Upper lobe of right lung (tissue), 1 donor: Measurements from ENCODE around the gene KCNQ4. TPM values are rescaled to one million over a fixed set of nuclear protein-coding genes. Genes with fewer than 3 reads are reported as not detected.

Experiments used
- ATAC-seq: fragments of 200-7000 bp; cut with Tn5 transposase; one replicate; pipeline ENCODE4 v1.9.1; 2020; ENCODE audit warnings: mild to moderate bottlenecking, moderate library complexity
- DNase-seq: peaks from one replicate; pipeline ENCODE4 v3.0.0-alpha.2; 2020
- H3K27ac ChIP-seq: fragments of 200-600 bp; one replicate; pipeline ENCODE4 v1.8.0; 2022
- H3K27me3 ChIP-seq: fragments of 200-600 bp; one replicate; pipeline ENCODE4 v1.8.0; 2022; ENCODE audit warnings: mild to moderate bottlenecking
- H3K36me3 ChIP-seq: fragments of 200-600 bp; one replicate; pipeline ENCODE4 v1.8.0; 2022
- H3K4me1 ChIP-seq: fragments of 200-600 bp; one replicate; pipeline ENCODE4 v1.8.0; 2022
- H3K4me3 ChIP-seq: fragments of 200-600 bp; one replicate; pipeline ENCODE4 v1.8.0; 2022; ENCODE audit warnings: mild to moderate bottlenecking
- H3K9me3 ChIP-seq: fragments of 200-600 bp; one replicate; pipeline ENCODE4 v1.8.0; 2022
- intact Hi-C: fragments of 100-400 bp; cut with DNase I; formaldehyde crosslinking; loops from one replicate; pipeline ENCODE4 v1.11.0; 2022
- total RNA-seq: library from RNA; stranded (reverse); fragmentation: NEBNext Ultra II Directional; extraction: Animal tissue kit (Norgen Biotek cat#: 25700); gene quantifications from one replicate; pipeline ENCODE4 v1.2.1, GENCODE V29; 2021
- TF ChIP-seq, protein P1 (sequence below): fragments of 200-600 bp; IDR thresholded peaks from one replicate; pipeline ENCODE4 v1.8.0; 2022; ENCODE audit warnings: antibody characterized with exemption
- donor health status: DM: no; HTN: yes; CAD: no; lungs with severe emphysema.

The KCNQ4 gene
- total RNA-seq, 1 donor from 2014 or later = 0.96 TPM

DNA sequence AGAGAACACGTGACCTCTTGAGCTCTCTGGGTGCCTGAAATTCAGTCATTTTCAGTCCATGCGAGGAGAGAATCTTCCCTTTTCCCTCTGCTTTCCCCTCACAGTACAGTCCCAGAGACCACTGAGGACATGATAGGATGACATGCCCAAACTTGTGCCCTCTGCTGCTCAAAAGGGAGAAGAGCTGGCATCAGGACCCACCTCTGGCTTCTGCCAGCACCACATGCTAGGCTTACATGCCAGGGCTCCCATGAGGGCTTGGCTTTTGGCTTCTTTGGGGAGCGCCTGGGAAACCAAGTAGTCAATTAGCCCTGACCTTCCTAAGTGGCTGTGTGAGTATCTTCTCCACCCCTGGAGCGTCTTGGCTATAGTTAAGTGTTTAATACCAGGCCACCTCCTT lies 13.8 kb upstream of the KCNQ4 start:
- no peak for ATAC-seq
- peaks cover 75% of the 10 kb centered on the region for H3K36me3 ChIP-seq
- no peak overlapping the region for H3K27ac ChIP-seq
- TF ChIP-seq, protein P1, sequence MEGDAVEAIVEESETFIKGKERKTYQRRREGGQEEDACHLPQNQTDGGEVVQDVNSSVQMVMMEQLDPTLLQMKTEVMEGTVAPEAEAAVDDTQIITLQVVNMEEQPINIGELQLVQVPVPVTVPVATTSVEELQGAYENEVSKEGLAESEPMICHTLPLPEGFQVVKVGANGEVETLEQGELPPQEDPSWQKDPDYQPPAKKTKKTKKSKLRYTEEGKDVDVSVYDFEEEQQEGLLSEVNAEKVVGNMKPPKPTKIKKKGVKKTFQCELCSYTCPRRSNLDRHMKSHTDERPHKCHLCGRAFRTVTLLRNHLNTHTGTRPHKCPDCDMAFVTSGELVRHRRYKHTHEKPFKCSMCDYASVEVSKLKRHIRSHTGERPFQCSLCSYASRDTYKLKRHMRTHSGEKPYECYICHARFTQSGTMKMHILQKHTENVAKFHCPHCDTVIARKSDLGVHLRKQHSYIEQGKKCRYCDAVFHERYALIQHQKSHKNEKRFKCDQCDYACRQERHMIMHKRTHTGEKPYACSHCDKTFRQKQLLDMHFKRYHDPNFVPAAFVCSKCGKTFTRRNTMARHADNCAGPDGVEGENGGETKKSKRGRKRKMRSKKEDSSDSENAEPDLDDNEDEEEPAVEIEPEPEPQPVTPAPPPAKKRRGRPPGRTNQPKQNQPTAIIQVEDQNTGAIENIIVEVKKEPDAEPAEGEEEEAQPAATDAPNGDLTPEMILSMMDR = peak; percentile 8
- no peak for DNase-seq
- intact Hi-C loops = no loop called here
- H3K9me3 ChIP-seq = no peaks in the 10 kb centered on the region
- no peak overlapping the region for H3K4me3 ChIP-seq
- H3K27me3 ChIP-seq = no peaks in the 10 kb centered on the region
- H3K4me1 ChIP-seq = no peaks in the 10 kb centered on the region

DNA sequence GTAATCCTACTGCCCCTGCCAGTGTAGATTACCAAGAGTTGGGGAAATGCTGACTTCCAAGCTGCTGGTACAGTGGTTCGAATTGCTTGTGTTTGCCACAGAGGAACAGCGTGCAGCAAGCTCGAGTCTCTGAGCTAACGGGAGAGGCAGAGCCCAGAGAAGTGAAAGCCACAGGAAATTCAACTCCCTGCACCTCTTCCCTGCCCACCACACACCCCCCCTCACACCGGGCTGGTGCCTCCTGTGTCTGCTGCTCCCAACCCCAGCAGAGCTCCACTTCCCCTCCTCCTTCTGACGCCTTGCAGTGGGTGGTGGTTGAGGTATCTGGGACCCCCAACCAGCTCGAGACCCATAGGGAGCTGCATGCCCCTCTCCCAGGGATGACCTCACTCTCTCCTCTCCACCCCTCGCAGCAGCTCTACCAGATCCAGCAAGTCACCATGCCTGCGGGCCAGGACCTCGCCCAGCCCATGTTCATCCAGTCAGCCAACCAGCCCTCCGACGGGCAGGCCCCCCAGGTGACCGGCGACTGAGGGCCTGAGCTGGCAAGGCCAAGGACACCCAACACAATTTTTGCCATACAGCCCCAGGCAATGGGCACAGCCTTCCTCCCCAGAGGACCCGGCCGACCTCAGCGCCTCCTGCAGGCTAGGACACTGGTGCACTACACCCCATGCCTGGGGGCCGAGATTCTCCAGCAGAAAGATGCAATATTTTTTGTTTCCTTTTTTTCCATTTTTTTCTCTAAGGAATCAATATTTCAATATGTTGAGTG lies 13.1 kb upstream of the KCNQ4 start:
- intact Hi-C loops = no loop called here
- Histone ChIP-seq H3K27ac (no peak overlapping the region), H3K4me3 (no peak overlapping the region), H3K36me3 (peaks cover 68% of the 10 kb centered on the region), H3K27me3 (no peaks in the 10 kb centered on the region), H3K4me1 (no peaks in the 10 kb centered on the region), H3K9me3 (no peaks in the 10 kb centered on the region)
- no peak for DNase-seq
- TF ChIP-seq, protein P1 = no peak
- no peak for ATAC-seq

DNA sequence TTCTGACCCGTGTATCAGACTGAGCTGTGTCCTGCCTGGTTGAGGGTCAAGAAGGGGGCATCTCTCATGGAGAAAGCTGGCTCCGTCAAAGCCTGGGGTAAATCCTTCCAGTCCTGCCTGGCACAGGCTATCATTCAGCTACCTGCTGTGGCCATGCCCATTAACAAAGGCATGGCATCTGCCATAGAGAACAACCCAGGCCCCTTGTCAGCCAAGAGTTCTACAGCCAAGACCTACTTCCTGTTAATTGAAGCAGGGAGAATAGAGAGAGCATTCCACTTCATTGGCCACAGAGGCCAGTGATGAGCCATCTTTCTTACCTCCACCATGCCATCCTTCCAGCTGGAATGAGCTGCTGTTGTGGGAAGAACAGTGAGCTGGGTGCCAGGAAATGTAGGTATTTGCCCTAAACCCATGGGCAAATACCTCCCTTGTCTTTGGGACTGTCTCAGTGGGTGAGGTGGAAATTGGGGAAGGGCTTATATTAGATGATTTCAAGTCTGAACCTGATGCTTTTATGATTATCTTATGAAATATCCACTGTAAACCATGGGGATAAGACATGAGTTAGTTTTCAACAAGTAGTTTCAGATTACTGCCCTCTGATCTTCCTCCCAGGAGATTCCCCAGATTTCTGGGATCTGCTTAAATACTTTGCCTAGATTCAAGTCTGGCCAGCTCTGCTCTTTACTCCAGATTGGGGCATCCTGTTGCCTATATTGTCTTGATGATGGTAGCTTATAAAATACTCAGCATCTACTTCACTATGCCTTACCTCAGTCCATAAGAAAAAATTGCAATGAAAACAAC lies 11.2 kb upstream of the KCNQ4 start:
- H3K27ac ChIP-seq = no peak overlapping the region
- H3K4me1 ChIP-seq = no peaks in the 10 kb centered on the region
- no peaks in the 10 kb centered on the region for H3K9me3 ChIP-seq
- intact Hi-C loops = no loop called here
- no peaks in the 10 kb centered on the region for H3K27me3 ChIP-seq
- TF ChIP-seq, protein P1 = no peak
- ATAC-seq = no peak
- H3K4me3 ChIP-seq = no peak overlapping the region
- H3K36me3 ChIP-seq = peaks cover 55% of the 10 kb centered on the region
- no peak for DNase-seq

DNA sequence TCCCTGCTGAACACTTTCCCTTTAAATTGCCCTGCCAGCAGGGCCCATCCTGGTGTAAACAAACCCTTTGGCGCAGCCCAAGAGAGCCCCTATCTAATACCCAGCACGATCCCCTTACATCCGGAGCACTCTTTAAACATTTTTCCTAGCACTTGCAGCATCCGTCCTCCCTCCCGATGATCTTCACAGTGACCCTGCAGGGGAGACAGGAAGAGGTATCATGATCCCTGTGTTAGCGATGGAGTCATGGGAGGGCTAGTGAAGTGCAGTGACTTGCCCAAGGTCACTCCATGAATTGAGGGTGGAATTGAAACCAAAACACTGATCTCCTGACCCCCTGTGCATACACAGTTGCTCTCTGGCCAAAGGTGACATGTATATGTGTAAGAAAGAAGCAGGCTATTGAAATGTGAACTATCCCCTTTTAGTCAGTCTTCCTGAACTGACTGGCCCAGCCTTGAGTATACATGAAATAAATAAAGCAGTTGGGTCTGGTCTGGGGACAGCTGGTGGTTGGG lies 9.8 kb upstream of the KCNQ4 start:
- Histone ChIP-seq H3K27ac (no peak overlapping the region), H3K36me3 (peaks cover 40% of the 10 kb centered on the region), H3K27me3 (no peaks in the 10 kb centered on the region), H3K4me1 (no peaks in the 10 kb centered on the region), H3K9me3 (no peaks in the 10 kb centered on the region), H3K4me3 (no peak overlapping the region)
- intact Hi-C loops = no loop called here
- DNase-seq (no peak), ATAC-seq (no peak)
- TF ChIP-seq, protein P1 = no peak

DNA sequence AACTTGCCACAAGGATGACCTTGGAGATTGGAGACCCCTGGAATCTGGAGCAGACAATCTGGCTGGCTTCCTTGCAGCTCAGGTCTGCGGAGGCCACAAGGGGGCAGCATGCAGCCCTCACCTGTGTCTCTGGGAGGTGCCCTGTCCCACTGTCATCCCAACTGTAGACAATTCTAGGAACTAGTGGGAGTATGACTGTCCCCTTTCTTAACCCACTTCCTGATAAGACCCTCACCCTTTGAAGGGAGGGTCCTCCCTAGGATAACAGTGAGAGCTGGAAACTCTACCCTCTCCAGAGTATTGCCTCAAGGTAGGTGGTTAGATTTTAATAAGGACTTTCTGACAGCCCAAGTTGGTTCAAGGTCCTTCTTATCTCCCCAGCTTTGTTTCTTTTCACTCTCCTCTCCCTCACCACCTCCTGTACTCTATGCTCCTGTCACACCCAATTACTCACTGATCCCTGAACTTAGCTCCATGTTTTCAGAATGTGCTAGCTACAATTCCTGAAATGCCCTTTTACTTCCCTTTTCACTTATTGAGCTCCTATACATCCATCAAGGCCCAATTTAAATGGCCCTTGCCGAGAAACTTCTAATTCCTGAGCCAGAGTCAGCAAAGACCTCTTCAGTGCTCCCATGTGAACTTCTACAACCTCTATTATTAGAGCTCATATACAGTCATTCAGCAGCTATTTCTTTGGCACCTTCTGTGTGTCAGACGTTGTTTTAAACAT lies 9.2 kb upstream of the KCNQ4 start:
- Histone ChIP-seq H3K4me3 (no peak overlapping the region), H3K9me3 (no peaks in the 10 kb centered on the region), H3K27ac (no peak overlapping the region), H3K4me1 (no peaks in the 10 kb centered on the region), H3K27me3 (no peaks in the 10 kb centered on the region), H3K36me3 (peaks cover 34% of the 10 kb centered on the region)
- ATAC-seq (peak; percentile 80), DNase-seq (no peak)
- TF ChIP-seq, protein P1 = peak; percentile 78
- intact Hi-C loops = no loop called here
